Measurements from ENCODE around the gene TENT4A.

TENT4A gene

DNA sequence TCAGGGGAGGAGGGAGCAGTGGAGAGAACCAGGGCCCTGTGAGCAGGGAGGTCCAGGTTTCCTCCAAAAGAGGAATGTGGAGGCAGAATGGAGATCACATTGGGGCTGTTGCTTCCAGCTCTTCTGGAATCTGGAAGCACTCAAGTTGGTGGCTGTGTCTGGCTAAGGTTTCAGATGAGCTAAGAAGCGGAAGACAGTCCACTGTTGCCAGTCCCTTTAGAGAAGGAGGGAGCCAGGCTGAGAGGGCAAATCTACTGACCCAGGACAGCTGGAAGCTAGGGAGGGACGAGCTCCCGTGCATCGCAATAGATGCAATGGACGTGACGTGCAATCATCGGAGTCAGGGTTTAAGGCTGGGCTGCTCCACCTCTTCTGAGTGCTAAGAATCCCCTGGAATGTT, 71.2 kb downstream of the TENT4A start:
- DNase-seq (ENCODE audit: low read depth), result no peak
- no peak overlapping the region for H3K4me3 ChIP-seq (replicated peaks; ENCODE audit: low read depth, low read length)
- TF ChIP-seq, protein P1, sequence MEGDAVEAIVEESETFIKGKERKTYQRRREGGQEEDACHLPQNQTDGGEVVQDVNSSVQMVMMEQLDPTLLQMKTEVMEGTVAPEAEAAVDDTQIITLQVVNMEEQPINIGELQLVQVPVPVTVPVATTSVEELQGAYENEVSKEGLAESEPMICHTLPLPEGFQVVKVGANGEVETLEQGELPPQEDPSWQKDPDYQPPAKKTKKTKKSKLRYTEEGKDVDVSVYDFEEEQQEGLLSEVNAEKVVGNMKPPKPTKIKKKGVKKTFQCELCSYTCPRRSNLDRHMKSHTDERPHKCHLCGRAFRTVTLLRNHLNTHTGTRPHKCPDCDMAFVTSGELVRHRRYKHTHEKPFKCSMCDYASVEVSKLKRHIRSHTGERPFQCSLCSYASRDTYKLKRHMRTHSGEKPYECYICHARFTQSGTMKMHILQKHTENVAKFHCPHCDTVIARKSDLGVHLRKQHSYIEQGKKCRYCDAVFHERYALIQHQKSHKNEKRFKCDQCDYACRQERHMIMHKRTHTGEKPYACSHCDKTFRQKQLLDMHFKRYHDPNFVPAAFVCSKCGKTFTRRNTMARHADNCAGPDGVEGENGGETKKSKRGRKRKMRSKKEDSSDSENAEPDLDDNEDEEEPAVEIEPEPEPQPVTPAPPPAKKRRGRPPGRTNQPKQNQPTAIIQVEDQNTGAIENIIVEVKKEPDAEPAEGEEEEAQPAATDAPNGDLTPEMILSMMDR (IDR thresholded peaks at IDR 0.05; ENCODE audit: low read length, missing control alignments), result no peak

DNA sequence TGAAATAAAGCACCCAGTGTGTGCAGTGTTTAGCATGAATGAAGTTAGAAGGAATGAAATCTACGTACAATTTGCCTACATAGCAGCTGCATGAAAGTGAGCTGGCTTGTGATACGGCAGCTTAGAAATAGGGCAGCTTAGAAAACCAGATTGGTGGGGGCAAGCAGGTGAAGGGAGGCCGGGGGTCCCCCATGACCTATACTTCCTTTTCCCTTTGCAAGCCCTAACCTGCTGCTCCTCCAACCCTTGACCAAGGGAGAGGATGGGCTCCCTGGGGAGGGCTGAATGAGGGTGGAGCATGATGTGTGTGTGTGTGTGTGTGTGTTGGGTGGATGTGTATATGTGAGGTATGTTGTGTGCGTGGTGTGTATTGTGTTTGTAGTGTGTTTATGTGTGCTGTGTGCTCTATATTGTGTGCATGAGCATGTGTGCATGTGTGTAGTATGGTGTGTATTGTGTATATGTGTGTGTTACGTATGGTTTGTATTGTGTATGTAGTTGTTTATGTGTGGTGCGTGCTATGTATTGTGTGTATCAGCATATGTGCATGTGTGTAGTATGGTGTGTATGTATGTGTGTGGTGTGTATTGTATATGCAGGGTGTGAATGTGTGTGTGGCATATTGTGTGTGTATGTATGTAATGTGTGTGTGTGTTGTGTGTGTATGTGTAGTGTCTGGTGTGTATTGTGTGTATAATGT, 72.1 kb downstream of the TENT4A start:
- no peak overlapping the region for H3K4me3 ChIP-seq (replicated peaks; ENCODE audit: low read depth, low read length)
- TF ChIP-seq, protein P1 (IDR thresholded peaks at IDR 0.05; ENCODE audit: low read length, missing control alignments), result no peak
- no peak for DNase-seq (ENCODE audit: low read depth)

DNA sequence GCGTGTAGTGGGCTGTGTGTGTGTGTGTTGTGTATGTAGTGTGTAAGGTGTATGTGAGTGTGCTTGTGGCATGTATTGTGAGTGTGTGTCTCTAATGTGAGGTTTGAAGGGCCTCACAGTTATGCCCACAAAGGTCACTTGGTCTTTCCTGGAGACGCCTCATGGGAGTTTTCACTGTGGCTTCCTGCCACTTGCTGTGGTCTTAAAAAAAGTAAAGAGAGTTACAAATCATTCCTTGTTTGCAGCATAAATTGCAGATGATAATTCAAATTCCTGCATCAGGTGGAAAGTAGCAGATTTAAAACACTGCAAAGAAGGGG, 72.6 kb downstream of the TENT4A start:
- no peak overlapping the region for H3K4me3 ChIP-seq (replicated peaks; ENCODE audit: low read depth, low read length)
- DNase-seq (ENCODE audit: low read depth), result no peak
- TF ChIP-seq, protein P1 (IDR thresholded peaks at IDR 0.05; ENCODE audit: low read length, missing control alignments), result no peak

DNA sequence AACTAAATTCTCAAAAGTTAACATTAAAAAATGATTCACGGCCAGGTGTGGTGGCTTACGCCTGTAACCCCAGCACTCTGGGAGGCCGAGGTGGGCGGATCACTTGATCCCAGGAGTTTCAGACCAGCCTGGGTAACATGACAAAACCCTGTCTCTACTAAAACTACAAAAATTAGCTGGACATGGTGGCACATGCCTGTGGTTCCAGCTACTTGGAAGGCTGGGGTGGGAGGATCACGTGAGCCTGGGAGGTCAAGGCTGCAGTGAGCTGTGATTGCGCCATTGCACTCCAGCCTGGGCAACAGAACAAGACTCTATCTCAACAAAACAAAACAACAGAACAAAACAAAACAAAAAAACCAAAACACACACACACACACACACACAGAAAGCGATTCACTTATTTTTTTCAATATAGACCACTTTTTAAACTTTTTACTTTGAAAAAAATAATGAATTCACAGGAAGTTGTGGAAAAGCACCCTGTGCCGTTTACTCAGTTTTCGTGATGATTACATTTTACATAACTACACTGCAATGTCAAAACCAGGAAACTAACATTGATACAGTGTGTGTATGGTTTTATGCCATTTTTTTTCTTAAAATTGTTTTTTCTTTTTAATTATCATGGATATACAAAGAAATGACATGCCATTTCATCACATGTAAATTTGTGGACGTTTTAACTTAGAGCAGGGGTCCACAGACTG, 73.7 kb downstream of the TENT4A start:
- peak; percentile 60 for DNase-seq (ENCODE audit: low read depth)
- TF ChIP-seq, protein P1 (IDR thresholded peaks at IDR 0.05; ENCODE audit: low read length, missing control alignments), result no peak
- H3K4me3 ChIP-seq (replicated peaks; ENCODE audit: low read depth, low read length), result no peak overlapping the region

DNA sequence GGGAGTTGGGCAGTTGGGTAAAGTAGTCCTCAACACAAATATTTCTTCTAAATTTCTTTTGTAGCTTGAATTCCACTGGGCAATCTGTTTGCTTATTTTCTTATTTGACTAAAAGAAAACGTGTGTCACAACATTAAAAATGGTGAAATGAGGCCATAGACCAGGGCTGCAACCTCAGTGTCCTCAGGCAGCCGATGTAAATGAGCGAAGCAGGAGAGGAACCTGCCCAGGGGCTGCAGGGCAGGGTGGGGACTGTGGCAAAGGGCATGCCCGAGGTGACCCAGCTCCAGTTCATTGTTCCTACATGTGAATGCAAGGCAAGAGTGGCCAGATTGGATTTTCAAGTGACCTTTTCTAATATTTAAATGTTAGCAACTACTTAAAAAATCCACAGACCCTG, 74.7 kb downstream of the TENT4A start:
- H3K4me3 ChIP-seq (replicated peaks; ENCODE audit: low read depth, low read length), result no peak overlapping the region
- DNase-seq (ENCODE audit: low read depth), result no peak
- TF ChIP-seq, protein P1 (IDR thresholded peaks at IDR 0.05; ENCODE audit: low read length, missing control alignments), result no peak

DNA sequence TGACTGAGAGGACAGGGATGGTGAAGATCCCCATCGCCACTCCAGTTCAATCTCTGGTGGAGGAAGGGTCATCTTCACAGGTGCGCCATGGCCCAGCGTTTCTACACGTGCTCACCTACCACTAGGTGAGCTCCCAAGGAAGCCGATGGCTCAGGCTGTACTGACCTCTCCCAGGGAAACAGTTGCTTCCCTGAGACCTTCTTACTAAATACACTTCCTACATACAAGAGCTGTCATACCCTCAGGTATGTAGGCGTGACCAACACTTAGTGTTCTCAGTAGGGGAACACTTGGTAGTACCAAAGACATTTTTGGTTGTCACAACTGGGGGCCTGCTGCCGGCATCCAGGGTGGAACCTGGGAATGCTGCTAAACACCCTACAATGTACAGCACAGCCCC, 75.2 kb downstream of the TENT4A start:
- H3K4me3 ChIP-seq (replicated peaks; ENCODE audit: low read depth, low read length), result no peak overlapping the region
- TF ChIP-seq, protein P1 (IDR thresholded peaks at IDR 0.05; ENCODE audit: low read length, missing control alignments), result no peak
- no peak for DNase-seq (ENCODE audit: low read depth)

Measured in fibroblast of pulmonary artery (primary cell).